Chondrocyte (in vitro differentiated cells): ENCODE data around the gene S100A7A. TPM values are rescaled to one million over a fixed set of nuclear protein-coding genes. Genes with fewer than 3 reads are reported as not detected.

Experiments
- DNase-seq: peaks from one replicate; pipeline ENCODE4 v3.0.0; 2021; ENCODE audit warnings: mixed read lengths, low spot score
- H3K27ac Mint-ChIP-seq: one replicate; pipeline ENCODE4 v1.8.0; 2021; ENCODE audit warnings: mild to moderate bottlenecking, moderate library complexity, mixed read lengths; ENCODE audit not compliant: unreplicated experiment
- H3K27me3 Mint-ChIP-seq: 2 replicates; pipeline ENCODE4 v1.8.0; 2021; ENCODE audit warnings: low read depth, mixed read lengths
- H3K36me3 Mint-ChIP-seq: 2 replicates; pipeline ENCODE4 v1.8.0; 2021; ENCODE audit warnings: low read depth, mixed read lengths
- H3K4me1 Mint-ChIP-seq: 2 replicates; pipeline ENCODE4 v1.8.0; 2021; ENCODE audit warnings: low read depth, mild to moderate bottlenecking, mixed read lengths
- H3K4me3 Mint-ChIP-seq: one replicate; pipeline ENCODE4 v1.8.0; 2021; ENCODE audit warnings: mild to moderate bottlenecking, moderate library complexity, mixed read lengths; ENCODE audit not compliant: unreplicated experiment
- H3K9me3 Mint-ChIP-seq: 2 replicates; pipeline ENCODE4 v1.8.0; 2021; ENCODE audit warnings: low read depth, mixed read lengths
- total RNA-seq: library from RNA; stranded (reverse); gene quantifications from 3 replicates; pipeline ENCODE4 v1.2.1, GENCODE V29; 2021
- TF ChIP-seq, protein P1 (sequence below): fragments of 200-600 bp; sonication (generic); IDR thresholded peaks from 2 replicates; pipeline ENCODE4 v1.5.0; 2021; ENCODE audit warnings: antibody characterized with exemption, mild to moderate bottlenecking, moderate library complexity

The S100A7A gene
- total RNA-seq, 1 donor from 2014 or later: not detected

DNA sequence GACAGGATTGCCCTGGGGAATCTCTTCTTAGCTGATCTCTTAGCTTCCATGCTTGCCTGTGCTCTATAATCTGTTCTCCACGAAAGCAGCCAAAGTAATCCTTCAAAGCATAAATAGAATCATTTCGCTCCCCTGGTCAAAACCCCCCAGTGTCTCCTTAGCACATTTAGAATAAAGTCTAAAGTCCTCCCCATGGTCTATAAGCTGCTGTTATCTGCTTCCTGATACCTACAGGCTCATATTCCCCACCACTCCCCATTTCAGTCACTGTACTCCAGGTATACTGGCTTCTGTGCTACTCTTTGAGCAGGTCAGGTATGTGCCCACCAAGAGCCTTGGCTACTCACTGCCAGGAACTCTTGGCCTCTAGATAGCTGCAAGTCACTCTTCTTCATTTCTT is 43.7 kb upstream of the S100A7A start:
- Mint-ChIP-seq H3K27me3 (peaks cover 16% of the 10 kb centered on the region), H3K27ac (no peak overlapping the region), H3K4me3 (no peak overlapping the region)

DNA sequence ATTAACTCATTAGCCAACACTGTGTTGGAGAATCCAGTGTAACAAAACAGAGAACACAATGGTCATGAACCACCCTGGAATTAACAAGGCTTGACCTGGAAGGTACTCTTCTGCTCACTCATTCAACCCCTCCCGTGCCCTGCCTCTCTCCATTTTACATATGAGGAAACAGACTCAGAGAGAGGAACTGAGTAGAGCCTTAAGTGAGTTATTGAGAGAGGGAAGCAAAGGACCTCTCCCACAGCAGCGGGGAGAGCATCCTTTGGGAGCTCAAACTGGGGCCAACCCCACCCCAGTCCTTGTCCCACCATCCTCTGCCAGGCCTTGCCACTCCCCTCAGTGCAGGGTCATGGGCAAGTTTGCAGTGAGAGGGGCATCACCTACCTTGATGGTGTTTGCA is 42.2 kb upstream of the S100A7A start:
- Mint-ChIP-seq H3K27ac (no peak overlapping the region), H3K4me3 (no peak overlapping the region), H3K36me3 (no peaks in the 10 kb centered on the region), H3K9me3 (no peaks in the 10 kb centered on the region), H3K4me1 (no peaks in the 10 kb centered on the region), H3K27me3 (peaks cover 19% of the 10 kb centered on the region)
- TF ChIP-seq, protein P1, sequence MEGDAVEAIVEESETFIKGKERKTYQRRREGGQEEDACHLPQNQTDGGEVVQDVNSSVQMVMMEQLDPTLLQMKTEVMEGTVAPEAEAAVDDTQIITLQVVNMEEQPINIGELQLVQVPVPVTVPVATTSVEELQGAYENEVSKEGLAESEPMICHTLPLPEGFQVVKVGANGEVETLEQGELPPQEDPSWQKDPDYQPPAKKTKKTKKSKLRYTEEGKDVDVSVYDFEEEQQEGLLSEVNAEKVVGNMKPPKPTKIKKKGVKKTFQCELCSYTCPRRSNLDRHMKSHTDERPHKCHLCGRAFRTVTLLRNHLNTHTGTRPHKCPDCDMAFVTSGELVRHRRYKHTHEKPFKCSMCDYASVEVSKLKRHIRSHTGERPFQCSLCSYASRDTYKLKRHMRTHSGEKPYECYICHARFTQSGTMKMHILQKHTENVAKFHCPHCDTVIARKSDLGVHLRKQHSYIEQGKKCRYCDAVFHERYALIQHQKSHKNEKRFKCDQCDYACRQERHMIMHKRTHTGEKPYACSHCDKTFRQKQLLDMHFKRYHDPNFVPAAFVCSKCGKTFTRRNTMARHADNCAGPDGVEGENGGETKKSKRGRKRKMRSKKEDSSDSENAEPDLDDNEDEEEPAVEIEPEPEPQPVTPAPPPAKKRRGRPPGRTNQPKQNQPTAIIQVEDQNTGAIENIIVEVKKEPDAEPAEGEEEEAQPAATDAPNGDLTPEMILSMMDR: no peak
- DNase-seq: no peak

More for the DNA sequence above, 43.7 kb upstream of the S100A7A start:
- H3K9me3 Mint-ChIP-seq: no peaks in the 10 kb centered on the region
- DNase-seq: no peak
- H3K36me3 Mint-ChIP-seq: no peaks in the 10 kb centered on the region
- H3K4me1 Mint-ChIP-seq: no peaks in the 10 kb centered on the region
- TF ChIP-seq, protein P1: no peak

DNA sequence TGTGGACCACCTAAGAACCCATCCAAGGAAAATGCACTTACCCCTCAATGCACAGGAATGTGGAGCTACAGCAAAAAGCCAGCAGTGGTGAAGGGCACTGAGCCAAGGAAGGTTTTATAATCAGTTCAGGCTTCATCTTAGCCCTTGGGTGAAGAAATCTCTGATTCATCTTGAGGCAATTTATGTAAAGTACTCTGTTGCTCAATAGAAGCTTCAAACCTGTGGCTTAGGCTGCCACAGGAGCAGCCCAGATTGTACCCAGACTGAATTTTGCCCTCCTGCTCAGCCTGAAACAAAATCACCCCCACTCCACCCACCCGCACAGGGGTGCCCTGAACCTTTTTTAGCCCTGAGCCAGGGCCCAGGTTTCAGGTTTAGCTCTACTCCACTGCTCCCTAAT is 40.8 kb upstream of the S100A7A start, which contains the start of gene S100A12:
TSS of gene S100A12 (minus strand) at position 111 of the 400 bp plus-strand sequence. CDS start 1,029 bp downstream, outside the sequence.
- Mint-ChIP-seq H3K4me1 (no peaks in the 10 kb centered on the region), H3K27me3 (peaks cover 14% of the 10 kb centered on the region), H3K27ac (no peak within 1 kb of the TSS), H3K9me3 (no peaks in the 10 kb centered on the region), H3K36me3 (no peaks in the 10 kb centered on the region), H3K4me3 (no peak within 1 kb of the TSS)
- DNase-seq: no peak
- TF ChIP-seq, protein P1: no peak

DNA sequence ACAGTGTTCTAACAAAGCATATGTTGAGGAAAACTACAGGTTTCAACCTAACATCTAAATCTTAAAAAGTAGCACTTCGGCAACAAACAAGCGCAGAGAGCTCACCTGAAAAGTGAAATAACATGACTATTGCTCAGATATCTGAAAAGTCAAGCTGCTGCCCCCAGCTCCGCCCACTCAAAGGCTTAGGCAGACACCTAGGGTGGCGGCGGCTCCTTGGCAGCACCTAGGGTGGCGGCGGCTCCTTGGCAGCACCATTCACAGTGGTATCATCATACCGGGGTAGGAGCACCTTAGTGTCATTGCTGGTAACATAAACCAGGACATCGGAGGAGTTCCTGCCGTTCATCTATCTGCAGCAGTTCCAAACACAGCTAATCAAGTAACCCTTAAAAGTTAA is 36.7 kb upstream of the S100A7A start:
- Mint-ChIP-seq H3K27me3 (peaks cover 8% of the 10 kb centered on the region), H3K4me3 (no peak overlapping the region), H3K4me1 (no peaks in the 10 kb centered on the region), H3K9me3 (peaks cover 23% of the 10 kb centered on the region), H3K36me3 (peaks cover 4% of the 10 kb centered on the region), H3K27ac (no peak overlapping the region)
- TF ChIP-seq, protein P1: no peak
- no peak for DNase-seq

- Mint-ChIP-seq H3K27me3 (peaks cover 8% of the 10 kb centered on the region), H3K9me3 (peaks cover 23% of the 10 kb centered on the region)
- TF ChIP-seq, protein P1: no peak
These were observed 35.6 kb upstream of the S100A7A start for GRCh38 chr1:153380711-153381110.

More at GRCh38 chr1:153380711-153381110, 35.6 kb upstream of the S100A7A start:
- H3K36me3 Mint-ChIP-seq: peaks cover 4% of the 10 kb centered on the region
- H3K4me1 Mint-ChIP-seq: no peaks in the 10 kb centered on the region
- H3K27ac Mint-ChIP-seq: no peak overlapping the region
- no peak for DNase-seq
- no peak overlapping the region for H3K4me3 Mint-ChIP-seq
